B cell (primary cell): ENCODE measurements around the gene ZNF331. TPM values are rescaled to one million over a fixed set of nuclear protein-coding genes. Genes with fewer than 3 reads are reported as not detected.

Source experiments
- ATAC-seq: fragments of 200-7000 bp; cut with Tn5 transposase; one replicate; pipeline ENCODE4 v1.10.0; 2021; ENCODE audit warnings: low read depth, mild to moderate bottlenecking, moderate number of reproducible peaks, moderate library complexity
- CTCF ChIA-PET: fragments of 350-600 bp; sonication (Branson Sonifier 250); formaldehyde crosslinking; loops from one replicate; lab custom pipeline; 2021; ENCODE audit warnings: antibody characterized with exemption, inconsistent platforms; lab: Charles Lee
- POLR2A ChIA-PET: fragments of 350-600 bp; sonication (Branson Sonifier 250); formaldehyde crosslinking; loops from one replicate; lab custom pipeline; 2021; ENCODE audit warnings: antibody characterized with exemption; lab: Charles Lee
- DNase-seq: peaks from one replicate; pipeline ENCODE4 v3.0.0; 2013
- H2AFZ ChIP-seq: 2 replicates; pipeline ENCODE4 v1.6.1; 2012; ENCODE audit warnings: mild to moderate bottlenecking, low read depth, low read length; ENCODE audit not compliant: insufficient read depth, poor library complexity, severe bottlenecking
- H3K27ac ChIP-seq, 2 donors: 1 replicate in 1 of 2; 2 replicates in 1 of 2; pipeline ENCODE4 v1.5.1; 2012 to 2013; ENCODE audit warnings: low read length in 2 of 2, mild to moderate bottlenecking in 2 of 2, moderate library complexity in 1 of 2
- H3K27me3 ChIP-seq, 4 experiments: fragments of 200-600 bp in 1 of 4; sonication (generic) in 1 of 4; replicated peaks in 1 of 4; 1 replicate in 2 of 4; 2 replicates in 2 of 4; pipeline versions ENCODE4 v1.6.1 to v1.7.0; 2013 to 2016; ENCODE audit warnings: low read length in 3 of 4, mild to moderate bottlenecking in 2 of 4, mixed read lengths in 1 of 4, moderate library complexity in 1 of 4; ENCODE audit not compliant: insufficient read depth in 4 of 4, control insufficient read depth in 3 of 4; ENCODE audit errors: control extremely low read depth in 1 of 4
- H3K36me3 ChIP-seq, 2 experiments: replicated peaks in 1 of 2; 1 replicate in 1 of 2; 2 replicates in 1 of 2; pipeline versions ENCODE4 v1.6.1 to v1.7.1; 2013; ENCODE audit warnings: low read length in 1 of 2; ENCODE audit not compliant: insufficient read depth in 2 of 2, control insufficient read depth in 1 of 2; ENCODE audit errors: control extremely low read depth in 1 of 2, extremely low read depth in 1 of 2
- H3K4me1 ChIP-seq, 2 donors: fragments of 200-600 bp in 1 of 2; sonication (generic) in 1 of 2; 1 replicate in 1 of 2; 2 replicates in 1 of 2; pipeline versions ENCODE4 v1.5.1 to v1.6.1; 2013 to 2017; ENCODE audit warnings: low read length in 2 of 2; ENCODE audit not compliant: control insufficient read depth in 2 of 2, insufficient read depth in 2 of 2
- H3K4me2 ChIP-seq: replicated peaks from 2 replicates; pipeline ENCODE3; 2012; ENCODE audit warnings: mild to moderate bottlenecking, low read depth, low read length; ENCODE audit not compliant: poor library complexity, severe bottlenecking
- H3K4me3 ChIP-seq, 5 experiments: fragments of 200-600 bp in 1 of 5; sonication (generic) in 1 of 5; 1 replicate in 3 of 5; 2 replicates in 2 of 5; pipeline versions ENCODE4 v1.5.1 to v1.7.0; 2011 to 2016; ENCODE audit warnings: low read length in 4 of 5, mild to moderate bottlenecking in 4 of 5, low read depth in 2 of 5, control low read depth in 1 of 5, moderate library complexity in 1 of 5; ENCODE audit not compliant: insufficient read depth in 1 of 5; ENCODE audit errors: control extremely low read depth in 1 of 5, extremely low read depth in 1 of 5
- H3K79me2 ChIP-seq: fragments of 200-600 bp; sonication (generic); one replicate; pipeline ENCODE4 v1.6.0; 2016; ENCODE audit warnings: low read length; ENCODE audit not compliant: control insufficient read depth, insufficient read depth
- H3K9ac ChIP-seq: fragments of 200-600 bp; sonication (generic); 2 replicates; pipeline ENCODE4 v1.6.1; 2017; ENCODE audit warnings: mild to moderate bottlenecking, low read length, moderate library complexity
- H3K9me3 ChIP-seq, 3 donors: one replicate each; pipeline versions ENCODE4 v1.6.1 to v1.7.1; 2013; ENCODE audit warnings: low read length in 2 of 3; ENCODE audit not compliant: control insufficient read depth in 2 of 3, insufficient read depth in 1 of 3; ENCODE audit errors: control extremely low read depth in 1 of 3
- H4K20me1 ChIP-seq: 2 replicates; pipeline ENCODE4 v1.6.0; 2012; ENCODE audit warnings: mild to moderate bottlenecking, low read length; ENCODE audit not compliant: insufficient read depth, control insufficient read depth, poor library complexity, severe bottlenecking
- H3K27ac Mint-ChIP-seq: one replicate; pipeline ENCODE4 v1.8.0; 2021; ENCODE audit warnings: mixed read lengths
- H3K27me3 Mint-ChIP-seq: one replicate; pipeline ENCODE4 v1.8.0; 2021; ENCODE audit warnings: mixed read lengths
- H3K4me1 Mint-ChIP-seq: one replicate; pipeline ENCODE4 v1.8.0; 2021; ENCODE audit warnings: mixed read lengths
- H3K4me3 Mint-ChIP-seq: one replicate; pipeline ENCODE4 v1.8.0; 2021; ENCODE audit warnings: mixed read lengths
- H3K9me3 Mint-ChIP-seq: one replicate; pipeline ENCODE4 v1.8.0; 2022; ENCODE audit warnings: mixed read lengths; ENCODE audit not compliant: insufficient read depth
- CTCF ChIP-seq: fragments of 200-600 bp; IDR thresholded peaks from one replicate; pipeline ENCODE4 v1.8.0; 2022; ENCODE audit warnings: antibody characterized with exemption, mild to moderate bottlenecking
- EZH2 ChIP-seq: IDR thresholded peaks from 2 replicates; pipeline ENCODE4 v1.6.1; 2012; ENCODE audit warnings: borderline replicate concordance, low read depth, mild to moderate bottlenecking, moderate library complexity, low read length; ENCODE audit not compliant: insufficient read depth, poor library complexity, severe bottlenecking
- WGBS: methylation state at CpG from one replicate; pipeline ENCODE4 v1.1.5; 2013; ENCODE audit warnings: missing lambda C conversion rate; ENCODE audit not compliant: insufficient coverage; 5-methylcytosine and 5-hydroxymethylcytosine counted together
- intact Hi-C: fragments of 100-400 bp; cut with micrococcal nuclease; formaldehyde crosslinking; loops from one replicate; pipeline ENCODE4 v1.10.0; 2022
- polyA plus RNA-seq: library from polyadenylated mRNA; depleted of rRNA; stranded (reverse); fragments of >200 nt; gene quantifications from 2 replicates; pipeline ENCODE4 v1.2.3, GENCODE V29; 2012
- total RNA-seq, 2 donors: library from RNA; stranded (reverse); fragments of 120-200 nt in 1 of 2; gene quantifications; 1 replicate in 1 of 2; 2 replicates in 1 of 2; pipeline versions ENCODE4 v1.2.3 to v1.2.4, GENCODE V29; 2013 to 2022

Gene ZNF331
- total and polyA plus RNA-seq, 2 donors (not counting 1 experiment from before 2014, with no cell fraction given) = 21.6 to 60.1 TPM

- no peak overlapping the region for H3K4me2 ChIP-seq
- POLR2A ChIA-PET = no interaction called here
- TF ChIP-seq EZH2 (no peak), CTCF (no peak)
These were observed 1.8 kb upstream of the ZNF331 start for GRCh38 chr19:53536225-53536548.

GRCh38 chr19:53537121-53537520, 824 bp upstream of the ZNF331 start:
- ChIA-PET POLR2A (no interaction called here), CTCF (interaction anchor here (1.0 kb wide), 1 partner anchor 16 kb away, joined by 3 read pairs; no protein-coding TSS in a partner anchor)
- Mint-ChIP-seq H3K27me3 (no peaks in the 10 kb centered on the region), H3K9me3 (no peaks in the 10 kb centered on the region), H3K4me1 (peaks cover 25% of the 10 kb centered on the region), H3K27ac (peak overlapping the region; percentile 99), H3K4me3 (peak overlapping the region; percentile 98)
- Histone ChIP-seq H3K36me3 (peaks cover 5 to 12% of the 10 kb centered on the region in 2 experiments), H2AFZ (peak overlapping the region; percentile 66), H3K9me3 (peaks cover 0 to 8% (median 0%) of the 10 kb centered on the region in 3 donors), H3K27ac (peak overlapping the region; percentile 92 to 97), H3K4me3 (peak overlapping the region in 4 of 5 experiments; percentile 60 to 73 (median 68)), H3K9ac (peak overlapping the region; percentile 99), H3K27me3 (no peaks in the 10 kb centered on the region), H3K4me2 (peak overlapping the region; percentile 77), H3K79me2 (peaks cover 14% of the 10 kb centered on the region), H3K4me1 (peaks cover 0 to 15% of the 10 kb centered on the region in 2 donors), H4K20me1 (no peaks in the 10 kb centered on the region)
- TF ChIP-seq EZH2 (no peak), CTCF (no peak)
- intact Hi-C loops = loop anchor here (1.0 to 5.0 kb wide), 3 partner anchors 16 to 1945 kb away; partner anchors contain the start of gene ZNF813
- ATAC-seq (no peak), DNase-seq (no peak)
- 44% methylated on average over 11 of the region's 11 CpGs for WGBS

More at GRCh38 chr19:53536225-53536548, 1.8 kb upstream of the ZNF331 start:
- Histone ChIP-seq H3K4me1 (peaks cover 0 to 15% of the 10 kb centered on the region in 2 donors), H3K36me3 (peaks cover 5 to 7% of the 10 kb centered on the region in 2 experiments), H3K9me3 (peaks cover 0 to 8% (median 0%) of the 10 kb centered on the region in 3 donors), H3K27ac (no peak overlapping the region), H2AFZ (no peak overlapping the region), H3K27me3 (no peaks in the 10 kb centered on the region), H4K20me1 (no peaks in the 10 kb centered on the region), H3K9ac (no peak overlapping the region), H3K79me2 (peaks cover 14% of the 10 kb centered on the region), H3K4me3 (no peak overlapping the region)
- intact Hi-C loops = loop anchor here (5.0 kb wide), 2 partner anchors 69 to 1944 kb away; partner anchors contain the start of gene ZNF813
- Mint-ChIP-seq H3K27ac (no peak overlapping the region), H3K9me3 (no peaks in the 10 kb centered on the region), H3K4me3 (peak overlapping the region; percentile 0), H3K27me3 (no peaks in the 10 kb centered on the region), H3K4me1 (peaks cover 22% of the 10 kb centered on the region)
- no peak for DNase-seq
- CTCF ChIA-PET = no interaction called here
- ATAC-seq = no peak
